Gastrocnemius medialis (tissue), 4 donors: ENCODE results near the gene TMEM123.

Experiments used
- POLR2A ChIP-seq, 2 donors: fragments of 450-650 bp; IDR thresholded peaks; one replicate each; pipeline ENCODE4 v1.6.1; 2017; ENCODE audit warnings: antibody characterized with exemption in 2 of 2, mild to moderate bottlenecking in 2 of 2, moderate library complexity in 2 of 2
- TF ChIP-seq, protein P1 (sequence below), 5 experiments: fragments of 450-650 bp in 3 of 5; fragments of 200-600 bp in 2 of 5; sonication (generic) in 2 of 5; IDR thresholded peaks in 4 of 5; conservative IDR thresholded peaks in 1 of 5; 1 replicate in 4 of 5; 2 replicates in 1 of 5; pipeline ENCODE4 v1.5.1; 2016 to 2019; ENCODE audit warnings: antibody characterized with exemption in 5 of 5, mild to moderate bottlenecking in 3 of 5, moderate library complexity in 3 of 5

DNA sequence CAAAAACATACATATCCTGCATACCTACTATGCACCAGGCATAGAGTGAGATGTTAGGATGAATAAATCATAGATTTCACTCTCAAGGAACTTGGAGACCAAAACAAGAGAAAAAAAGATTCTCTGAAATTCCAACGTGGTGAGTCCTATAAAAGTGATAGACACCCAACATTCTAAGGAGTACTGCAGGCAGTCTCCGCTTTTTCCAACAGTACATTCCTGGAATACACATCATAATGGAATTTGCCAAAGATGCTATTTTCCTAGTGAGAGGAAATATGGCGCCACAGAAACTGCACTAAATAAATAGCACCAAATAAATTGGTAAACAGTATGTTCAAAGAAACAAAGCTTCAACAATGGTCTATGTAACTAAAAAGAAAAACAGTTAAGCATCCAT is 6.0 kb downstream of the TMEM123 start:
- TF ChIP-seq, protein P1, sequence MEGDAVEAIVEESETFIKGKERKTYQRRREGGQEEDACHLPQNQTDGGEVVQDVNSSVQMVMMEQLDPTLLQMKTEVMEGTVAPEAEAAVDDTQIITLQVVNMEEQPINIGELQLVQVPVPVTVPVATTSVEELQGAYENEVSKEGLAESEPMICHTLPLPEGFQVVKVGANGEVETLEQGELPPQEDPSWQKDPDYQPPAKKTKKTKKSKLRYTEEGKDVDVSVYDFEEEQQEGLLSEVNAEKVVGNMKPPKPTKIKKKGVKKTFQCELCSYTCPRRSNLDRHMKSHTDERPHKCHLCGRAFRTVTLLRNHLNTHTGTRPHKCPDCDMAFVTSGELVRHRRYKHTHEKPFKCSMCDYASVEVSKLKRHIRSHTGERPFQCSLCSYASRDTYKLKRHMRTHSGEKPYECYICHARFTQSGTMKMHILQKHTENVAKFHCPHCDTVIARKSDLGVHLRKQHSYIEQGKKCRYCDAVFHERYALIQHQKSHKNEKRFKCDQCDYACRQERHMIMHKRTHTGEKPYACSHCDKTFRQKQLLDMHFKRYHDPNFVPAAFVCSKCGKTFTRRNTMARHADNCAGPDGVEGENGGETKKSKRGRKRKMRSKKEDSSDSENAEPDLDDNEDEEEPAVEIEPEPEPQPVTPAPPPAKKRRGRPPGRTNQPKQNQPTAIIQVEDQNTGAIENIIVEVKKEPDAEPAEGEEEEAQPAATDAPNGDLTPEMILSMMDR (IDR thresholded peaks at IDR 0.05 in 4 of 5, conservative IDR thresholded peaks at IDR 0.05 in 1 of 5) = no peak
- TF ChIP-seq POLR2A (IDR thresholded peaks at IDR 0.05) = no peak
